ENCODE data around the gene MICB.
A peak's percentile ranks its signal among the peaks of the same experiment; 100 is the strongest.
"Not testable (repeated sequence)": the region's sequence is repeated elsewhere in the genome, so short reads cannot be mapped to it uniquely, and the experiment has no call there.

The MICB gene

DNA sequence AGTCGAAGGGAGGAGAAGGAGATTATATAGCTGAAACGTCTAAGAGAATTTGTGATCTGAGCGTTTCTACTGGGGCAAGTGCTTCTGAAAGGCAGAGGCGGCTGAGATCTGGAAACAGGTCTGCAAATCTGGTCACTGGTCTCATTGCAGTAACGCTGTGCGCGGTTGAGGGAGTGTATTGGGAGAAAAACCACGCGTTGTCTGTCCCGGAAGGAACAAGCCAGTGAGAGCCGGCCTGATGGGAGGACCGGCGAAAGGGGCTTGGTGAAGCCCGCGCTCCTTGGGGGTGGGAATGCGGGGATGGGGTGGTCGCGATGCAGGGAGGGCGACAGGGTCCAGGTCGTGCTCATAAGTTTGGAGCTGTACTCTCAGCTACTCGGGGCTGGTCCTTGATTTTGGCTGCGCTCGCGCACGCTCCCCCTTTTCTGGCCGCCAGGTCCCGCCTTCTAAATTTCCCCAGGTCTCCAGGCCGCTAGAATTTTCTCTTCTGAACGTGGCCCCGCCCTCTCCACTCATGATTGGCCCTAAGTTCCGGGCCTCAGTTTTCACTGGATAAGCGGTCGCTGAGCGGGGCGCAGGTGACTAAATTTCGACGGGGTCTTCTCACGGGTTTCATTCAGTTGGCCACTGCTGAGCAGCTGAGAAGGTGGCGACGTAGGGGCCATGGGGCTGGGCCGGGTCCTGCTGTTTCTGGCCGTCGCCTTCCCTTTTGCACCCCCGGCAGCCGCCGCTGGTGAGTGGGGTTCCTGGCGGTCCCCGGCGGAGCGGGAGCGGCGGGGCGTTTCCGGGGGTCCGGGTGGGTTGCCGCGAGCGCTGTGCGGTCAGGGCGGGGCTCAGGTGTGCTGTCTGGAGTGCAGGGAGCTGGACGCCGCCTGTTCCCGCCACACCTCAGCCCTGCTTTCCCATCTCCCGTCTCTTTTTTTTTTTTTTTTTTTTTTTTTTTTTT lies at the start of gene MICB:
TSS of gene MICB (plus strand) at position 615 of the 946 bp plus-strand sequence. CDS start at position 664, 49 bp downstream.
- TF ChIP-seq CTCF (IDR thresholded peaks at IDR 0.05; ENCODE audit: low read depth, low read length) = no peak
- peak; percentile 29 for TF ChIP-seq POLR2A (IDR thresholded peaks at IDR 0.05; ENCODE audit: extremely low read depth, insufficient read length)
- no peak for TF ChIP-seq MYC (IDR thresholded peaks at IDR 0.05; ENCODE audit: low read depth, low read length)
- TF ChIP-seq MAX (IDR thresholded peaks at IDR 0.05; ENCODE audit: low read depth, low read length) = peak; percentile 30; the same call in 1 of the 2 replicates
- DNase-seq (ENCODE audit: low read depth) = peak; percentile 91
- peak within 1 kb of the TSS; percentile 65 for H3K4me3 ChIP-seq (ENCODE audit: low read depth, low read length)

- TF ChIP-seq POLR2A (IDR thresholded peaks at IDR 0.05; ENCODE audit: extremely low read depth, insufficient read length) = no peak
- no peak for TF ChIP-seq MYC (IDR thresholded peaks at IDR 0.05; ENCODE audit: low read depth, low read length)
- no peak for TF ChIP-seq MAX (IDR thresholded peaks at IDR 0.05; ENCODE audit: low read depth, low read length)
- TF ChIP-seq CTCF (IDR thresholded peaks at IDR 0.05; ENCODE audit: low read depth, low read length) = no peak
- DNase-seq (ENCODE audit: low read depth) = no peak
- no peak overlapping the region for H3K4me3 ChIP-seq (ENCODE audit: low read depth, low read length)
Measured at GRCh38 chr6:31450751-31451150, 47.2 kb upstream of the MICB start.

DNA sequence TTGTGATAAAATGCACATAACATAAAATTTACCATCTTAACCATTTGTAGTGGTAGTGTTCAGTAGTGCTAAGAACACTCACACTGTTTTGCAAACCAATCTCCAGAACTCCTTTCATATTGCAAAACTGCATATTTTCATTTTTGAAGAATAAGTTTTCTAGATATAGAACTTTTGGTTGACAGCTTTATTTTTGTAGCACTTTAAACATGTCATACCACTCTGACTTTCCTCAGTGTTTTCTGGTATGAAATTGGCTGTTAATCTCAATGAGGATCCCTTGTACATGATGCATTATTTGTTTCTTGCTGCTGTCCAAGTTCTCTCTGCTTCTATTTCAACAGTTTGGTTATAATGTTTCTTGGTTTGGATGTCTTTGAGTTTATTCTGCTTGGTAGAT lies 45.1 kb upstream of the MICB start:
- TF ChIP-seq MYC (IDR thresholded peaks at IDR 0.05; ENCODE audit: low read depth, low read length) (no peak), CTCF (IDR thresholded peaks at IDR 0.05; ENCODE audit: low read depth, low read length) (no peak), POLR2A (IDR thresholded peaks at IDR 0.05; ENCODE audit: extremely low read depth, insufficient read length) (no peak), MAX (IDR thresholded peaks at IDR 0.05; ENCODE audit: low read depth, low read length) (no peak)
- H3K4me3 ChIP-seq (ENCODE audit: low read depth, low read length) = no peak overlapping the region
- DNase-seq (ENCODE audit: low read depth) = no peak

- no peak for TF ChIP-seq MAX (IDR thresholded peaks at IDR 0.05; ENCODE audit: low read depth, low read length)
- TF ChIP-seq MYC (IDR thresholded peaks at IDR 0.05; ENCODE audit: low read depth, low read length) = no peak
- TF ChIP-seq CTCF (IDR thresholded peaks at IDR 0.05; ENCODE audit: low read depth, low read length) = no peak
- no peak for TF ChIP-seq POLR2A (IDR thresholded peaks at IDR 0.05; ENCODE audit: extremely low read depth, insufficient read length)
- H3K4me3 ChIP-seq (ENCODE audit: low read depth, low read length) = no peak overlapping the region
- peak; percentile 72 for DNase-seq (ENCODE audit: low read depth)
Measured at GRCh38 chr6:31453259-31453658, 44.7 kb upstream of the MICB start.

DNA sequence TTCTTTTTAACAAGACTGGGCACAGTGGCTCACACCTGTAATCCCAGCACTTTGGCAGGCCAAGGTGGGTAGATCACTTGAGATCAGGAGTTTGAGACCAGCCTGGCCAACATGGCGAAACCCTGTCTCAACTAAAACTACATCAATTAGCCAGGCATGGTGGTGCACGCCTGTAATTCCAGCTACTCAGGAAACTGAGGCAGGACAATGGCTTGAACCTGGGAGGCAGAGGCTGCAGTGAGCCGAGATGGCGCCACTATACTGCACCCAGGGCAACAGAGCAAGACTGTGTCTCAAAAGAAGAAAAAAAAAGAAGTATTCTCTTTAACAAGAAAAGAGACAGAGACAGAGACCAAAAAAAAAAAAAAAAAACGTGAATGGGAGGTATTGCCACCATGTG lies 38.1 kb upstream of the MICB start:
- DNase-seq (ENCODE audit: low read depth); H3K4me3 ChIP-seq (ENCODE audit: low read depth, low read length): not testable (repeated sequence)

DNA sequence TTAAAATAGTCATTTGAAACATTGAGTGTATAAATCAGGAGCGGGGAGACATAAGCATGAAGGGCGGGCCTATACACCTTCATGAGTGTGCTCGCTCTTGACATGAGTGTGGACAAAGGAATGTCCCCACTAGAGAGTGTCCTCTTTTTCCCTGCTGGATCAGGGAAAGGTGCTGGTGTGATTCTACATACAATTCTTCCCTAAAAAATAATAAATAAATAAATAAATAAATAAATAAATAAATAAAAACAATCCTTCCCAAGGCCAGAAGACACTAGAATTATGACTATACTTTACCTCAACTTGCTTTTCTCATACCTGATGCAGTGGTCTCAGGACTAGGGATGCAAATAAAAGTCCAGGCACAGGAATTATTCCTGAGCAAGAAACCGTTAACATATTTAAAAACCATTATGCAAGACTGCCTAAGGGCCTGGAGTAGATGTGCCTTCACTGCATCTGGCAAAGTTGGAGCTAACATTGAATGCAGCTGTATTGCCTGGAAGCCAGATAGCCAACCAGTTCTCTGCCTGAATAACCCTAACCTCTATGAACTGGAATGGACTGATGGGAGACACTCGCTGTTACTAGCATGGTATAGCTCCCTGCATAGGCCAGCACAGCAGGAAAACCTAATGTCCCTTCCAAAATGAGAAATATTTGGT lies 37.5 kb upstream of the MICB start:
- no peak overlapping the region for H3K4me3 ChIP-seq (ENCODE audit: low read depth, low read length)
- no peak for DNase-seq (ENCODE audit: low read depth)
- no peak for TF ChIP-seq MYC (IDR thresholded peaks at IDR 0.05; ENCODE audit: low read depth, low read length)
- TF ChIP-seq POLR2A (IDR thresholded peaks at IDR 0.05; ENCODE audit: extremely low read depth, insufficient read length) = no peak
- TF ChIP-seq CTCF (IDR thresholded peaks at IDR 0.05; ENCODE audit: low read depth, low read length) = no peak
- no peak for TF ChIP-seq MAX (IDR thresholded peaks at IDR 0.05; ENCODE audit: low read depth, low read length)

Measured in NB4 (cell line).